ENCODE measurements around the gene AP5Z1.

DNA sequence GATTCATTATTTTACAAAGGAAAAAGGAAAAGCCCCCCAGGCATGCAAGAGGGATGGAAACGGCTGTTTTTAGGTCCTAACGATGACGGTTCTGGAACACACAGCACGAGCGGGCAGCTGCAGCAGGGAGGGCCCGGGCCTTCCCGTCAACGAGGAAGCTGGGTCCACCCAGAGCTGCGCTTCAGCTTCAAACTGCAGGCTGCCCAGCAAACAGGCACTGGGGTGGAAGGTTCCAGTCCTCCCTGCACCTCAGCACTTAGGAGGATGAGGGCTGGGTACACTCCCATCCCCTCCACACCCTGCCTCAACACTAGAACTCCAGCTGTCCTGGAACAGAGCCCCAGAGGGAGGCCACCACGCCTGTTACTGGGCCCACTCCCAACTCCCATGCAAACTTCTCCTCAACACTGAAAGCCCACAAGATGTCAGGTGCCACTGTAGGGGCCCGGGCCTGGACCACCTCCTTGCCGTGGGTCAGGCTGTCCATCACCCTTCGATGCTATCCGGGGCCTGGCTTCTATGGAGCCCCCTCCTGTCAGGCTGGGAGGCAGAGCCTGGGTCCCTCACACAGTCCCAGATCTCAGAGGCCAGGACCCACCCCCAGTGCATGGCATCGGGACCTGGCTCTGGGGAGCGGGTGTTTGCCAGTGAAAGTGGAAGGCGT lies 53.4 kb downstream of the AP5Z1 start:
- TF ChIP-seq, protein P1, sequence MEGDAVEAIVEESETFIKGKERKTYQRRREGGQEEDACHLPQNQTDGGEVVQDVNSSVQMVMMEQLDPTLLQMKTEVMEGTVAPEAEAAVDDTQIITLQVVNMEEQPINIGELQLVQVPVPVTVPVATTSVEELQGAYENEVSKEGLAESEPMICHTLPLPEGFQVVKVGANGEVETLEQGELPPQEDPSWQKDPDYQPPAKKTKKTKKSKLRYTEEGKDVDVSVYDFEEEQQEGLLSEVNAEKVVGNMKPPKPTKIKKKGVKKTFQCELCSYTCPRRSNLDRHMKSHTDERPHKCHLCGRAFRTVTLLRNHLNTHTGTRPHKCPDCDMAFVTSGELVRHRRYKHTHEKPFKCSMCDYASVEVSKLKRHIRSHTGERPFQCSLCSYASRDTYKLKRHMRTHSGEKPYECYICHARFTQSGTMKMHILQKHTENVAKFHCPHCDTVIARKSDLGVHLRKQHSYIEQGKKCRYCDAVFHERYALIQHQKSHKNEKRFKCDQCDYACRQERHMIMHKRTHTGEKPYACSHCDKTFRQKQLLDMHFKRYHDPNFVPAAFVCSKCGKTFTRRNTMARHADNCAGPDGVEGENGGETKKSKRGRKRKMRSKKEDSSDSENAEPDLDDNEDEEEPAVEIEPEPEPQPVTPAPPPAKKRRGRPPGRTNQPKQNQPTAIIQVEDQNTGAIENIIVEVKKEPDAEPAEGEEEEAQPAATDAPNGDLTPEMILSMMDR (IDR thresholded peaks at IDR 0.05; ENCODE audit: low read depth, low read length) = no peak
- TF ChIP-seq EZH2phosphoT487 (IDR thresholded peaks at IDR 0.05; ENCODE audit: low read depth) = no peak
